GM23338 (cell line): Measurements from ENCODE around the gene UHRF2.

Experiments
- CREB1 ChIP-seq: fragments of 250-450 bp; sonication (Bioruptor Pico); IDR thresholded peaks from 2 replicates; pipeline ENCODE4 v1.5.0; 2020; ENCODE audit warnings: low read depth, mild to moderate bottlenecking, moderate library complexity
- CTCF ChIP-seq, 2 experiments: fragments of 200-600 bp in 1 of 2; sonication (generic) in 1 of 2; conservative IDR thresholded peaks; 2 replicates each; pipeline versions ENCODE4 v1.5.1 to v1.6.1; 2016 to 2017; ENCODE audit warnings: antibody characterized with exemption in 2 of 2, low read depth in 2 of 2, mild to moderate bottlenecking in 2 of 2, moderate library complexity in 1 of 2
- ETS1 ChIP-seq: IDR thresholded peaks from 2 replicates; pipeline ENCODE4 v1.6.1; 2016; ENCODE audit warnings: antibody characterized with exemption
- EZH2 ChIP-seq: fragments of 200-600 bp; sonication (generic); IDR thresholded peaks from one replicate; pipeline ENCODE4 v1.8.0; 2017; ENCODE audit warnings: antibody characterized with exemption, mild to moderate bottlenecking, low read depth; ENCODE audit not compliant: unreplicated experiment
- EZH2phosphoT487 ChIP-seq: fragments of 200-600 bp; sonication (generic); IDR thresholded peaks from one replicate; pipeline ENCODE4 v1.8.1; 2018; ENCODE audit warnings: antibody characterized with exemption; ENCODE audit not compliant: unreplicated experiment
- POLR2AphosphoS5 ChIP-seq: IDR thresholded peaks from 2 replicates; pipeline ENCODE4 v1.6.1; 2016; ENCODE audit warnings: antibody characterized with exemption, low read depth
- REST ChIP-seq: IDR thresholded peaks from one replicate; pipeline ENCODE4 v1.6.1; 2018; ENCODE audit warnings: antibody characterized with exemption; ENCODE audit not compliant: unreplicated experiment
- ZNF331 ChIP-seq: fragments of 250-450 bp; sonication (Bioruptor Pico); IDR thresholded peaks from 2 replicates; pipeline ENCODE4 v1.5.0; 2020; ENCODE audit warnings: low read depth, mild to moderate bottlenecking, moderate library complexity

- no peak for TF ChIP-seq CTCF (conservative IDR thresholded peaks at IDR 0.05; ENCODE audit: low read depth in 2 of 2)
- no peak for TF ChIP-seq CREB1 (CRISPR knock-in tag)
- no peak for TF ChIP-seq POLR2AphosphoS5
- TF ChIP-seq ETS1 = no peak
- TF ChIP-seq EZH2 = no peak
- TF ChIP-seq REST = no peak
- TF ChIP-seq ZNF331 = no peak
- TF ChIP-seq EZH2phosphoT487 = no peak
Observed at GRCh38 chr9:6415266-6415665, 2.3 kb downstream of the UHRF2 start.
